Measurements from ENCODE around the gene LDHB. TPM values are rescaled to one million over a fixed set of nuclear protein-coding genes. Genes with fewer than 3 reads are reported as not detected.

The LDHB gene
- polyA plus RNA-seq, 2 of the 4 experiments (the other 2 are of a cell fraction), result 1,852 to 2,260 TPM

GRCh38 chr12:21704847-21705246 is 47.2 kb upstream of the LDHB start:
- Histone ChIP-seq H3K4me1 (no peaks in the 10 kb centered on the region), H3K9me3 (no peaks in the 10 kb centered on the region), H3K4me3 (no peak overlapping the region), H3K4me2 (no peak overlapping the region), H3K27ac (no peak overlapping the region)
- TF ChIP-seq RAD21 (conservative IDR thresholded peaks at IDR 0.05 in 1 of 2, IDR thresholded peaks at IDR 0.05 in 1 of 2) (no peak), CTCF (IDR thresholded peaks at IDR 0.05) (no peak), GATA3 (IDR thresholded peaks at IDR 0.05; ENCODE audit: borderline replicate concordance) (no peak), KDM1A (IDR thresholded peaks at IDR 0.05; ENCODE audit: low read depth) (no peak), HOXB5 (CRISPR knock-in tag; IDR thresholded peaks at IDR 0.05) (no peak), HES2 (IDR thresholded peaks at IDR 0.05) (no peak), ATOH8 (CRISPR knock-in tag; IDR thresholded peaks at IDR 0.05; ENCODE audit: low read depth) (no peak), EP300 (IDR thresholded peaks at IDR 0.05) (no peak)
- no peak for ATAC-seq
- ChIA-PET POLR2A (no interaction called here), CTCF (interaction anchor here (1.4 kb wide), 1 partner anchor 739 kb away, joined by 6 read pairs; no protein-coding TSS in a partner anchor)
- 75% methylated on average over 4 of the region's 4 CpGs for WGBS (ENCODE audit: missing lambda C conversion rate)
- FAIRE-seq, result no peak
- DNase-seq (ENCODE audit: low read depth in 1 of 2, low spot score in 1 of 2), result no peak

- FAIRE-seq (no peak), ATAC-seq (no peak), DNase-seq (ENCODE audit: low read depth in 1 of 2, low spot score in 1 of 2) (no peak)
- Histone ChIP-seq H3K27ac (no peak overlapping the region), H3K4me2 (no peak overlapping the region), H3K9me3 (no peaks in the 10 kb centered on the region), H3K4me1 (no peaks in the 10 kb centered on the region), H3K4me3 (no peak overlapping the region)
- POLR2A ChIA-PET, result no interaction called here
- no peak for TF ChIP-seq HDAC2 (IDR thresholded peaks at IDR 0.05)
- no peak for TF ChIP-seq FOSL2 (IDR thresholded peaks at IDR 0.05)
- no peak for TF ChIP-seq FOSL2 (CRISPR knock-in tag; IDR thresholded peaks at IDR 0.05)
- no peak for TF ChIP-seq JUNB (IDR thresholded peaks at IDR 0.05)
- no peak for TF ChIP-seq NR3C1 (IDR thresholded peaks at IDR 0.05)
- CTCF ChIA-PET, result interaction anchor here (0.5 to 6.5 kb wide), 12 partner anchors 9 to 1019 kb away, joined by 3 to 76 read pairs (median 4); no protein-coding TSS in a partner anchor
These were observed 42.2 kb upstream of the LDHB start for GRCh38 chr12:21699851-21700250.

- WGBS (ENCODE audit: missing lambda C conversion rate), result 37% methylated on average over 7 of the region's 7 CpGs
- FAIRE-seq, result peak; percentile 95
- ChIA-PET CTCF (interaction anchor here (0.6 to 6.5 kb wide), 36 partner anchors 9 to 1959 kb away, joined by 3 to 76 read pairs (median 4); partner anchors contain the start of gene CMAS), POLR2A (interaction anchor here (0.7 kb wide), 2 partner anchors 289 to 392 kb away, joined by 3 read pairs; no protein-coding TSS in a partner anchor)
- peak in 1 of 2 experiments; percentile 53; a peak in 2 of 6 replicates for ATAC-seq
- TF ChIP-seq HOXB5 (CRISPR knock-in tag; IDR thresholded peaks at IDR 0.05) (no peak), CTCF (IDR thresholded peaks at IDR 0.05) (peak; percentile 84), RAD21 (conservative IDR thresholded peaks at IDR 0.05 in 1 of 2, IDR thresholded peaks at IDR 0.05 in 1 of 2) (peak; percentile 80 to 84), SMC3 (IDR thresholded peaks at IDR 0.05) (peak; percentile 86), CHD4 (IDR thresholded peaks at IDR 0.05; ENCODE audit: borderline replicate concordance) (no peak), CBX2 (IDR thresholded peaks at IDR 0.05; ENCODE audit: borderline replicate concordance, low read depth) (no peak)
- Histone ChIP-seq H3K9me3 (no peaks in the 10 kb centered on the region), H3K4me2 (peak overlapping the region; percentile 7; the same call in 1 of the 3 replicates), H3K4me3 (no peak overlapping the region), H3K27ac (no peak overlapping the region), H3K4me1 (no peaks in the 10 kb centered on the region)
- DNase-seq (ENCODE audit: low read depth in 1 of 2, low spot score in 1 of 2), result peak in 1 of 2 experiments; percentile 42
These were observed 40.4 kb upstream of the LDHB start for GRCh38 chr12:21697904-21698630.

Data from A549 (cell line).